ENCODE results near the gene RFNG.

RFNG gene, protein sequence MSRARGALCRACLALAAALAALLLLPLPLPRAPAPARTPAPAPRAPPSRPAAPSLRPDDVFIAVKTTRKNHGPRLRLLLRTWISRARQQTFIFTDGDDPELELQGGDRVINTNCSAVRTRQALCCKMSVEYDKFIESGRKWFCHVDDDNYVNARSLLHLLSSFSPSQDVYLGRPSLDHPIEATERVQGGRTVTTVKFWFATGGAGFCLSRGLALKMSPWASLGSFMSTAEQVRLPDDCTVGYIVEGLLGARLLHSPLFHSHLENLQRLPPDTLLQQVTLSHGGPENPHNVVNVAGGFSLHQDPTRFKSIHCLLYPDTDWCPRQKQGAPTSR

DNA sequence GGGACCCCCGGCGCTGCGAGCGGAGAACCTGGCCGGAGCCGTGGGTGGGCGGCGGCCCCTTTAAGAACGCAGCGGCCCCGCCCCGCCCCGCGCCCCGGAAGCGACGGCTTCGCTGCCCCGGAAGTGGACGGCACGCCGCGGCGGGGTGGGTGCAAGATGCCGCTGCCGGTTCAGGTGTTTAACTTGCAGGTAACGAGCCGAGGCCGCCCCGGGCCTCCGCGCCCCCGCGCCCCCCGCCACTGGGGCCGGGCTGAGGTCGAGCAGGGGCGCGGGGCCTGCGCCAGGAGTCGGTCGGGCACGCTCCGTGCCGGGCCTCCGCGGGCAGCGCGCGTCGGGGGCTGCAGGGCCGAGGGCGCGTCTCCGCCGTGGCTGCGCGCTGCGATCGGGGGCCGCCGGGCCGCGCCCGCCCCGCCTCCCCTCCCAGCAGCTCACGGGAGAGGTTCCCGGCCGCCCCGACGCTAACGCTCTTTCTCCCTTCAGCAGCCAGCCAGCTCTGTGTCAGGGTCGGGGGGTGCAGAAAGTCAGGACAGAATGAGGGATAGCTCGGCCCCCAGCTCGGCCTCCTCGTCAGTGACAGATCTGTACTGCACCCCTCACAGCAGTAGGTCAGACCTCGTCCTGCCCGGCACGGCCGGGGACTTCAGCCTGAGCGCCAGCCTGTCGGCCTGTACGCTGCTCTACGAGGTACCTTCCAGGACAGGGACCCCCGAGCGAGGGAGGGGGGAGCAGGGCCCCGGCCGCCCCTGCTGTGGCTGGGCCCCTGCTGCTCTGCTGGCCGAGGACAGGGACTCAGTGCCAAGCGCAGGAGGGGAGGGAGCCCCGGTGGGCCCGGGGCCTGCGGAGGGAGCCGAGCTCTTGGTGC, at the start of gene RFNG, which contains the start of gene GPS1:
Gene RFNG, minus strand, starts transcription at position 36 of the 862 bp plus-strand sequence. CDS start 45 bp downstream, outside the sequence.
Gene GPS1, plus strand, starts transcription at position 123 of the 862 bp plus-strand sequence. Its CDS starts 34 bp downstream, at position 157.
- DNase-seq (ENCODE audit: low read depth, low spot score), result no peak

DNA sequence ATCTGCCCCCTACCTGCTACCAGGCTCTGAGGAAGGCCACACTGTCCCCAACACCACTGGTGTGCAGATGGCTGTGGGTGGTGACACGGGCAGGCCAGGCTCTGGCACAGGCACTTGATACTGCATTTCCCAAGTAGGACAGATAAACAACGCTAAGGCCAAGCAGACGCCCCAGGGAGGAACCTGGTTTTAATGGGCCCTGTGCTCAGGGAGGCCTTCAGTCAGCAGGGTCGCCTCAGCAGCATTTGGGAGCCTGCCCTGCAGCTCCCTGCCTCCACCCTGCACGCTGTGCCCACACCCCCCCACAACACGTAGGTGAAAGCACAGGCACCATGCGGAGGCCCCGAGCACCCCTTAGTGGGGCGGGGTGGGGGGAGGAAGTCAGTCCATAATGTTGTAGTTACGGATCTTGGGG, 49.7 kb upstream of the RFNG start:
- DNase-seq (ENCODE audit: low read depth, low spot score), result no peak

DNA sequence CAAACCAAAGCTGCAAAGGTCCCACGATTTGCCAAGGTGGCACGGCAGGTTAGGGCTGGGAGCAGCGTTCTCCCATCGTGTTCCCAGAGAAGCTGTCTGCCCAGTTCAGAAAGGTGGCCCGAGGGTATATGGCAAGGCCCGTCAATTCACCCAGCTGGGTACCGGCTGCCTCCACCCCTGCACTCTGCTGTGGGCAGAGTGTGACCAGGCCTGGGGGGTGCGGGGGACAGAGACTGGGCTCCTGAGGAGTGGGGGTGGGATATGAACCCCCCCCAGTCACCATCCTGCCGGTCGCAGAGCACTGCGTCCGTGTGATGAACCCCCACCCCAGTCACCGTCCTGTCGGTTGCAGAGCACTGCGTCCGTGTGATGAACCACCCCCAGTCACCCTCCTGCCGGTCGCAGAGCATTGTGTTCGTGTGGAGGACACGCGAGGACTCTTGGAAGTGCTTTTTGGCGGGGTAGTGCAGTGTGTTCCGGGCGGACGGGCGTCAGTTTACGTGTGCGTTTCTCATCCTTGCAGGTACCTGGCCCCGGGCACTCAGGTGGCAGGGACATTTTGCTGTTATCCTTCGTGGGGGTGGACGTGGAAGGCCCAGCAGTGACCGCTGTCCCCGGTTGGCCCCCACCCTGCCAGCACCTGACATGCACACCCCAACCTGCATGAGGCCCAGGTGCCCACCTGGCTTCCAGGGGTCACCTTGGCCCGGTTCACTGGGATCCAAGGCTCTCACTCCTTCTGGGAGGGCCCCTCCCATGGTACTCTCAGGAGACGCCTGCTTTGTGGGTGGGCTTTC, 49.1 kb upstream of the RFNG start:
- no peak for DNase-seq (ENCODE audit: low read depth, low spot score)

DNA sequence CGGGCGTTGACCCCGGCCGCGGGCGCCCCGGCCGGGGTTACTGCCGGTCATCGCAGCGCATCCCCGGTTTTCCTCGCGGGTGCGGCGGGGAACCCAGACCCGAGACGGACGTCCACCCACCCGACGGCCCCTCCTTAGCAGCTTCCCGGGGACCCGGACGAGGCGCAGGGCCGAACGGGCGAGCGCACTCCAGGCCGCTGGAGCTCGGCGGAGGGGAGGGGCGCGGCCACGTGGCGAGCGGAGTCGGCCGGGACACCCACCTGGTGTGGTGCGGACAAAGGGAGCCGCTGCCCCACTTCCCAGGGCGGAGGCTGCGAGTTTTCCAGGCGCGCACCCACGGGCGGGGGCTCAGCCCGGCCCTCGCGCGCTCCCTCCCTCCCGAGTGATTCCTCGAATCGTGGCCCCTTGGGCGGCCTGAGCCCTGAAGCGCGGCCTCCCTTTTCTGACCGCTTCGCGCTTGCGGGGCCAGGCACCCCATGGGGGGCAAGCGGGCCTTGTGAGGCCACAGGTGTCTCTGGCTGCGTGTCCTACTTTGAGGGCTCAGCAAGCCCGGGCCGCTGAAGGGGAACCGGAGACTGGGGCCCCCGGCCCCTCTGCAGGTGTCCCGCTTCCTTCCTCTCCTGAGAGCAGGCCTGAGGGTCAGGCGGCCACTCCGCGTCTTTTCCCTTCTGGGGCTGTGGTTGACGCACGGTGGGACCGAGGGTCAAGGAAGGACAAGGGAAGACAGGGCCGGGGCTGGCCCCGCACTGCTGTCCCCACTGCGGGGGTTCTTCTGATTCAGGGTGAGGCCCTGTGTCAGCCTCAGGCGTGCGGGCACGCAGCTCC, 47.5 kb upstream of the RFNG start:
- DNase-seq (ENCODE audit: low read depth, low spot score), result no peak

GRCh38 chr17:82098169-82098938, 46.7 kb upstream of the RFNG start, which contains the start of gene FASN:
Gene FASN (minus strand): TSS chr17:82098236. CDS start chr17:82096445, 1,791 bp downstream.
- peak; percentile 42 for DNase-seq (ENCODE audit: low read depth, low spot score)

DNA sequence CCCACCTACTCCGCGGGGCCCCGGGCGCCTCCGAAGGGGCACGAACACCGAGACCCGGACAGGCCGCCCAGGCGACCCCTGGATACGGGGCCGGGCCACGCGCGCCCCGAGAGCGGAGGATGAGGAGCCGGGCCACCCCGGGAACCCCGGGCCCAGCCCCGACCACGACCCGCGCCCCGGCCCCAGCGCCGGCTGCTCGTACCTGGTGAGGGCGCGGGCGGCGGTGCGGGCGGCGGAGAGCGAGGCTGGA, 46.2 kb upstream of the RFNG start:
- DNase-seq (ENCODE audit: low read depth, low spot score), result no peak

DNA sequence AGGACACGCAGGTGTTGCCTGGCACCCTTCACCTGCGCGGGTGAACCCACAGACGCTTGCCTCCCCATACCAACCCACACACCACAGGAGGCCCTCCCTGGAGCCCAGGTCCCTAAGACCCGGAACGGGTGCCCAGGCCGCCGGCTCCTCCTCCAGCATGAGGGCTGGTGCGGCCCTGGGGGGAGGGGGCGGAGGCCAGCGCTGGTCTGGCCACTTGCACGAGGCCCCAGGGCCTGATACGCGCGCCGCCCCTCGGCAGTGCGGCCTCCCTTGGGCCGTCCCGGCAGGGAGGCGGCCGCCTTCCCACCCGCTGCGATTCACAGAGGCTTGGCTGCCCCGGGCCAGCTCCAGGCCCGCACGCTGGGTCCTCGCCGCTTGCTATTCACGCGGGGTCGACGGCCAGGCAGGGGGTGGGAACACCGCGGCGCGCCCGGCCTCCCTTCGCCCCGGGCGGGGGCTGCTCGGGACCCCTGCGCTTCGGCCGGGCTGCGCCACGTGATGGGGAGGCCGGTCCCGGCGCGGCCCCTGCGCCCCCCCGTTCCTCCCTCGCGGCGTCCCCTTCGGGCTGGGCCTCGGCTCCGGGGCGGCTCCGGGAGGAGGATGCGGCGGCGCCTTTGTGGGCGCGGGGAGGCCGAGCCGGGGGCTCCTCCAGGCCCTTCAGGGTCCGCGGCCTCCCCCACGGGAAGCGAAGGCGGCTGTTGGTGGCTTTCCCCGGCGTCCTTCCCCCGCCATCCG, 45.7 kb upstream of the RFNG start:
- DNase-seq (ENCODE audit: low read depth, low spot score), result no peak

DNA sequence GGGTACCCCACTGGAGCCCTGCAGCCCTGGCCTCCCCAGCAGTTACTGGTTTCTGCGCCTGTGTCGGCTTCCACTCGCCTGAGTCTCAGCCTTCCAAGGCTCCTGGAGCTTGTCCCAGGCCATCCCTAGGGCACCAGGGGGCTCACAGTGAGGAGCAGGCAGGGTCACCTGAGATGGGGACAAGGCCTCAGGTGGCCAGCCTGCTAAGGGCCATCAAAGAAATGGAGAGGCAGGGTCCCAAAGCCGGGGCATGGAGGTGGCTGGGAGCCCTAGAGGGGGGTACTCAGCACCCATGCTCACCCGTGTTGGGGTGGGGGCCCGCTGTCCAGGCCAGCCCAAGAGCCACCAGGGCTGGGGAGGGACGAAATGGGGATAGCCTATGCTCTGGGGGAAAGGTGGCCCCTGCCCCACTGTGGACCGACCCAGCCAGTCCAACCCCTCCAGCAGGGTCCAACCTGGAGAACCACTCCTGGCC, 45.1 kb upstream of the RFNG start:
- DNase-seq (ENCODE audit: low read depth, low spot score), result no peak

DNA sequence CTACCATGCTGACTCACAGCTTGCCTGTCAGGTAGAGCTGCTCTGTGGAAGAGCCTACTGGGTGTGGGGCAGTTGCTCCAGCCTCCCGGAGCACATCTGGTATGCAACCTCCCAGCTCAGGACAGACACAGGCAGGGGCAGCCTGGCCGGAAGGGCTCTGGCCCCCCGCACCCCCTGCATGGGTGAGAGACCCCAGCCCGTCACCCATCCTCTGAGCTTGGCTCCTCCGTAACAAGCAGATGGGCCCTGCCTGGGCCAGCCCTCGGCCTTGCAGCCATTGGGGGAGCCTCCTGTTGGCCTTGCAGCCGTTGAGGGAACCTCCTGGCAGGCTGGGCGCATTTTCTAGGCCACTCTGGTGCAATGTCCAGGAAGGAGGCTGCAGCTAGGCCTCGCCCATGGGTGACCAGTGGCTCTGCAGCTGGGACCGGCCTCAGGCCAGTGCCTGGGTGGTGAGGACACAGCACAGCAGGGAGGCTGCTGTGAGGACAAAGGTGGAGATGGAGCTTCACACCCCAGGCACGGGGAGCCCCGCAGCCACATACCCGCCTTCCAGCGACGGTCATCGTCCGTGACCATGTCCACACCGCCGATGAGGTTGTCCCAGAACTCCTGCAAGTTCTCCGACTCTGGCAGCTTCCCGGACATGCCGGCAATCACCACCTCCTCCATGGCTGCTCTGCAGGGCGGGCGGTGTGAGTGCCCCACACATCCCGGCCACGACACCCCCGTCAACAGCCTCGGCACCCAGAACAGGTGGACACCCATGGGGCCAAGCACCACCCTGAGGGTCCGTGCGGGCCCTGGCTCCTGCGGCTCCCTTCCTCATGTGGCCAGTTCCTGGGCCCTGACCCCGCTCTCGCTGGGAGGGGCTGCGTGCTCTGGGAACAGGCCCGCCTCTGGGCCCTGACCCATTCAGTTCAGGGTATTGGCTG, 44.4 kb upstream of the RFNG start:
- no peak for DNase-seq (ENCODE audit: low read depth, low spot score)

- DNase-seq (ENCODE audit: low read depth, low spot score), result no peak
Observed at GRCh38 chr17:82094931-82095776, 43.5 kb upstream of the RFNG start.

GRCh38 chr17:82092995-82093751, 41.6 kb upstream of the RFNG start:
- no peak for DNase-seq (ENCODE audit: low read depth, low spot score)

DNA sequence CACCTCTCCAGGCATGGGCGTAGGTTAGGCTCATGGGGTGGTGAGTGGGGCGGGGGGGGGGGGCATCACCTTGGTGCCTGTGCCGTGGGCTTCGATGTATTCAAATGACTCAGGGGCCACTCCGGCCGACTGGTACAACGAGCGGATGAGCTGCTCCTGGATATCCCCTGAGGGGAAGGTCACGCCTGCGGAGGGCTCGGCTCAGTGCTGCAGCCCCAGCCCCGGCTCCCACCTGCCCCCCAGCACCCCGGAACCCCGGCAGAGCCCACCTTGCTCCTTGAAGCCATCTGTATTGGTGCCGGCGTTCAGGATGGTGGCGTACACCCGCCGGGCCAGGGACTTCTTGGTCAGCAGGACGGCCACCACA, 41.0 kb upstream of the RFNG start:
- no peak for DNase-seq (ENCODE audit: low read depth, low spot score)

DNA sequence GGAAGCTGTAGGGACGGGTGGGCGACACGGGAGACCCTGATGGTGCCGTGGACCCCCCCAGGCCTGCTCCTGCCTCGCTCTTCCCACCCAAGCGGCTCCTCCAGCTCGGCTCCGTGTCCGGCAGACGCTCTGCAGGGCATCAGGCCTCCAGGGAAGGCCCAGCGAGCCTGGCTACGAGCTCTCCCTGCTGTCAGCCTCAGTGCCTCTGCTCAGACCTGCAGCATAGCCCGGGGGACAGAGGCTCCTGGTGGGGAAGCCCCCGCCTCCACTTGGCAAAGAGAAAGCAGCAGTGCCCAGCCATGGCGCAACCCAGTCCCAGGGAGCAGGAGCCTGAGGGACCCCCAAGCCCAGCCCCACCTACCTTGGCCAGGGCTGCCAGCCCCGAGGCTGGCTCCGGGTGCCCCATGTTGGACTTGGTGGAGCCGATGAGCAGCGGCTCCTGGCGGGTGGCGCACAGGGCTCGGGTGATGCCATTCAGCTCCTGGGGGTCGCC, 40.5 kb upstream of the RFNG start:
- no peak for DNase-seq (ENCODE audit: low read depth, low spot score)

GRCh38 chr17:82091264-82092066, 39.9 kb upstream of the RFNG start:
- no peak for DNase-seq (ENCODE audit: low read depth, low spot score)

DNA sequence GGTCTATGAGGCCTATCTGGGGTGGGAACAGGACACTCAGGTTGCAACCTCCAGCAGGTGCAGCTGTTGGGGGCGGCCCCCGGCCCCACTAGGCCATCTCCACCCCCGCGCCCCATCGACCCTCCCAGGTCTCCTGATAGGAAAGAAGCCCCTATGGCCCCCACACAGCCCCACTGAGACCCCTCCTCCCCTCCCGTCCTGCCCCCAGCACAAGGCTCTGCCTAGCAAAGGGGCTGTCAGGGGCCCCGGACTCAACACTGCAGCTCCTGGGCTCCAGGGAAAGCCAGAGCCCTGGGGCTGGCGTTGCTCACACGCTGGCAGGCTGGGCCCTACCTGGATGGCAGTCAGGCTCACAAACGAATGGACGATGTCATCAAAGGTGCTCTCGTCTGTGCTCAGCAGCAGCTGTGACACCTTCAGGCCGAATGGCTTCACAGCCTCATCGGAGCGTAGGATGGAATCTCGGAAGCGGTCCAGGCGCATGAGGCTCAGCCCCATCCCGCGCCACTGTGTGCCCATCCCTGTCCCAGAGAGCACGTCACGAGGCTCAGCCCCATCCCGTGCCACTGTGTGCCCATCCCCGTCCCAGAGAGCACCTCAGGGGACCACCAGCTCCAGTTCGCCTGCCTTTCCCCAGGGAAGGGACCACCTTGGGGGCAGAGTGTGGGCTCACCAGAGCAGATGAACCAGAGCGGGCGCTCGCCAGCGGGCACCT, 39.1 kb upstream of the RFNG start:
- no peak for DNase-seq (ENCODE audit: low read depth, low spot score)

Data from iPS DF 19.7 (cell line).